ENCODE data around the gene G6PC3.

DNA sequence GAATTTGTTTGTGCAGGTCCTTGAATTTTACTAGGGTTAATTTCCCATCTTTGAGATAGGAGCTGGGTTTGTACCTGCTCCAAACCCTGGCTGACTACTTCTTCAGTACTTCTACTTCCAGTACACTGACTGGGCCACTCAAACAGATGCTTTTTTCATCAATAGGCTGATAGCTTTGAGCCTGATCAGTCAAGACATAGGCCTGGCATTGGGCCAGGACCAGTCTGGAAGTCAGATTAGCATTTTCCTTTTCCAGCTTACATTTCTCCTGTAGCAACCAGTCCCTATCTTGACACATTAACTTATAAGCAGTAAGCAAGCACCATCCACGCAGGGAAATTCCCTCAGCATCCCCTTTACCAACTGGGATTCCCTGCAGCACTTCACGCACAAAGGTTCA lies 48.3 kb upstream of the G6PC3 start:
- no peak for TF ChIP-seq POLR2A (IDR thresholded peaks at IDR 0.05; ENCODE audit: low read length)
- TF ChIP-seq GATA1 (IDR thresholded peaks at IDR 0.05; ENCODE audit: low read depth, low read length): no peak
